PC-9 (cell line): Measurements from ENCODE around the gene LRRC55.

Experiments used
- CTCF ChIP-seq: fragments of 200-600 bp; sonication (generic); conservative IDR thresholded peaks from 2 replicates; pipeline ENCODE4 v1.6.1; 2017; ENCODE audit warnings: mixed run types, antibody characterized with exemption, mild to moderate bottlenecking, moderate library complexity
- EZH2 ChIP-seq: fragments of 200-600 bp; sonication (generic); IDR thresholded peaks from 2 replicates; pipeline ENCODE4 v1.8.0; 2017; ENCODE audit warnings: antibody characterized with exemption, low read depth

GRCh38 chr11:57148621-57149020 is 33.1 kb upstream of the LRRC55 start:
- TF ChIP-seq CTCF (no peak), EZH2 (no peak)
